ENCODE measurements around the gene MAPK1. TPM values are rescaled to one million over a fixed set of nuclear protein-coding genes. Genes with fewer than 3 reads are reported as not detected.
"Not testable (repeated sequence)": the region's sequence is repeated elsewhere in the genome, so short reads cannot be mapped to it uniquely, and the experiment has no call there.

The MAPK1 gene
- total RNA-seq, 1 donor from 2014 or later = 75.2 TPM

- no peak for DNase-seq
- intact Hi-C loops (cut with DNase I) = no loop called here
- no peak for ATAC-seq (ENCODE audit: poor library complexity)
Measured at GRCh38 chr22:21803811-21804249, 63.6 kb downstream of the MAPK1 start.

DNA sequence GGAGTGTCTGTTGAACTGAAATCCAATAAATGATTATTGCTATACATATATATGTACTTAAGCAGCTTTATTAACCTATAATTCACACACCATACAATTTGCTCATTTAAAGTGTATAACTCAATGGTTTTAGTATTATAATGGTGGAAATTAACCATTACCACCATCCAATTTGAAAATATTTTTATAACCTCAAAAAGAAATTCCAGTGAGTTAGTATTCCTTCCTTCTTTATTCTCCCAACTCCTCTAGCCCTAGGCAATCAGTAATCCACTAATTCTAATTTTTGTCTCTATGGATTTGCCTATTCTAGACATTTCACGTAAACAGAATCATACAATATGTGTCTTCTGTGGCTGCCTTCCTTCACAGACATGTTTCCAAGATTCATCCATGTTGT is 64.8 kb downstream of the MAPK1 start:
- no peak for DNase-seq
- intact Hi-C loops (cut with DNase I) = no loop called here
- no peak for ATAC-seq (ENCODE audit: poor library complexity)

DNA sequence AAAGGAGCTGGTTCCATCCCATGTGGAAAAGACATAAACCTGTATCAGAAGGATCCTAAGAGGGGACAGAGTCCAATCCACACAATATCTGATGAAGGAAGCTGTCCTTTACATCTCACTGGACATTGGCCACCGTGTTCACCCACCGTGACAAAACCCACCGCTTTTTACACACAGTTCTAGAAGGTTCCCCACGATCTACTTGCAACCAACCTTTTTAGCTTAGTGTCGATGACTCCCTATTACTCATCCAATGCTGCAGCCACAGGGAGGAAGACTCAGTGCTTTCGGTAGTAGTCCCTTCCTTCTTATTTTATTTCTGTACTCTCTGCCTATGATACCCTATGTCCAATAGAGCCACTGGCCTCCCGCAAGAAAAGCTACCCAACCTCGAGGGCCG is 65.4 kb downstream of the MAPK1 start:
- no peak for ATAC-seq (ENCODE audit: poor library complexity)
- intact Hi-C loops (cut with DNase I) = no loop called here
- no peak for DNase-seq

- ATAC-seq (ENCODE audit: poor library complexity); DNase-seq; intact Hi-C loops (cut with DNase I): not testable (repeated sequence)
Measured at GRCh38 chr22:21801304-21801644, 66.2 kb downstream of the MAPK1 start.

GRCh38 chr22:21800552-21801303 is 66.7 kb downstream of the MAPK1 start:
- intact Hi-C loops (cut with DNase I) = no loop called here
- ATAC-seq (ENCODE audit: poor library complexity) (no peak), DNase-seq (no peak)

DNA sequence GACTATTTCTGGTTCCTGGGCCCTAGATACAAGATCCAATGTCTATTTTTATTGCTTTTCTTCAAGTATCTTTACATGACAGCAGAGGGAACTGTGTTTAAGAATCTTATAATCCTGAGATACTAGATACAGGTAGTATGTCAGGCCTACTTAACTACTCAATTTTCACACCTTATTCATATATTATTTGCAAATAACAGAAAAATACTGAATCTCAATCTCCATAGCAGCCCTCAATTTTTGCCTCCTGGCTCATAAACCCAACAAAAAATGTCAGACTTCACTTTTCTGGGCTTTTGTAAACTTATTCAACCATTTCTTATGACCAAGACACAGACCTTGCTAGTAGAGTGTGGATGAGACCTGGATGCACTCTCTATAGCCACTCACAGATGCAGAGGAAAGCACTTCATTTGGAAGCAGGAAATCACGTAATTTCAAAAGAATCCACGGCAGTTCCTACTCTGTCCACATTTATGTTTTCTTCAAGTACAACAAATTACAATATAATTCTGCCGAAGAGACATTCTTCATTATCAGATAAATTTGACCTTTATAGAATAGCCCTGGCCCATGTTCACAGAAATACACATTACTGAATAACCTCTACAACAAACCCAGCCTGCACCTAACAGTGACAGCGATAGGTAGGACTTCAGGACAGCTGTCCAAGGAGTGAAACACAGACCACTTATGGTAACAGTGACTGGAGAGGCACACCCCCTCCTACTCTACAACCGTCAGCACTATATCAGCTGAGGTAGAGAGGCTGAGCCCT is 69.8 kb downstream of the MAPK1 start:
- ATAC-seq (ENCODE audit: poor library complexity) = peak; percentile 37
- no peak for DNase-seq
- intact Hi-C loops (cut with DNase I) = no loop called here

- ATAC-seq (ENCODE audit: poor library complexity) (peak; percentile 76), DNase-seq (no peak)
- intact Hi-C loops (cut with DNase I) = no loop called here
Measured at GRCh38 chr22:21796863-21797262, 70.6 kb downstream of the MAPK1 start.

- DNase-seq (no peak), ATAC-seq (ENCODE audit: poor library complexity) (no peak)
- intact Hi-C loops (cut with DNase I) = no loop called here
Measured at GRCh38 chr22:21796231-21796630, 71.2 kb downstream of the MAPK1 start.

- intact Hi-C loops (cut with DNase I); ATAC-seq (ENCODE audit: poor library complexity); DNase-seq: not testable (repeated sequence)
Measured at GRCh38 chr22:21793716-21794115, 73.7 kb downstream of the MAPK1 start.

GRCh38 chr22:21791635-21792625 is 75.5 kb downstream of the MAPK1 start:
- DNase-seq (no peak), ATAC-seq (ENCODE audit: poor library complexity) (no peak)
- intact Hi-C loops (cut with DNase I) = no loop called here

- ATAC-seq (ENCODE audit: poor library complexity); DNase-seq; intact Hi-C loops (cut with DNase I): not testable (repeated sequence)
Measured at GRCh38 chr22:21790849-21791610, 76.4 kb downstream of the MAPK1 start.

- no peak for ATAC-seq (ENCODE audit: poor library complexity)
- intact Hi-C loops (cut with DNase I) = no loop called here
- no peak for DNase-seq
Measured at GRCh38 chr22:21790359-21790758, 77.1 kb downstream of the MAPK1 start.

GRCh38 chr22:21787565-21787964 is 79.9 kb downstream of the MAPK1 start:
- intact Hi-C loops (cut with DNase I); ATAC-seq (ENCODE audit: poor library complexity); DNase-seq: not testable (repeated sequence)

DNA sequence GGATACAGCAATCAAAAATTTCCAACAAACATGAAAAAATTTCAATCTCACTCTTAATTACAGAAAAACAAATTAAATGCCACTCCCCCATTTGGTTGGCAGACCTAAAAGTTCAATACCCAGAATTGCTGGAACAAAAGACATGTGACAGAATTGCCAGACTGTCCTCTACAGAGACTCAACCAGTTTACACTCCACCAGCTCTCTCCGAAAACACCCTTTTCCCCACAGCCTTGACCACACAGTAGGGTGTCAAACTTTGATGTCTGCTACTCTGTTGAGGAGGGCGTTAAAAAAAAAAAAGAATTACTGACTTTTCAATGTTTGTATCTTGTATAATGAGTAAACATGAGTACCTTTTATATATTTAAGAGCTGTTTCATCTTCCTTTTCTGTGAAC is 87.2 kb downstream of the MAPK1 start:
- intact Hi-C loops (cut with DNase I) = no loop called here
- ATAC-seq (ENCODE audit: poor library complexity) = no peak

GRCh38 chr22:21779444-21779843 is 88.0 kb downstream of the MAPK1 start:
- intact Hi-C loops (cut with DNase I) = no loop called here
- DNase-seq = no peak
- no peak for ATAC-seq (ENCODE audit: poor library complexity)

More for the DNA sequence above, 87.2 kb downstream of the MAPK1 start:
- no peak for DNase-seq

- ATAC-seq (ENCODE audit: poor library complexity) = no peak
- no peak for DNase-seq
- intact Hi-C loops (cut with DNase I) = no loop called here
Measured at GRCh38 chr22:21778705-21779363, 88.6 kb downstream of the MAPK1 start.

- intact Hi-C loops (cut with DNase I) = no loop called here
- DNase-seq (no peak), ATAC-seq (ENCODE audit: poor library complexity) (no peak)
Measured at GRCh38 chr22:21771631-21771976, 95.8 kb downstream of the MAPK1 start.

GRCh38 chr22:21768435-21768834 is 99.0 kb downstream of the MAPK1 start:
- DNase-seq (no peak), ATAC-seq (ENCODE audit: poor library complexity) (no peak)
- intact Hi-C loops (cut with DNase I) = no loop called here

Measured in Right ventricle myocardium superior (tissue), 1 donor.